NCI-H2227 treated with DMSO at 0.1 percent for 48 hours (cell line): ENCODE results near the gene MAD1L1.
"Not testable (repeated sequence)": the region's sequence is repeated elsewhere in the genome, so short reads cannot be mapped to it uniquely, and the experiment has no call there.

Experiments used
- DNase-seq: peaks from one replicate; lab custom pipeline; 2025; lab: John Stamatoyannopoulos, UW

The MAD1L1 gene

DNA sequence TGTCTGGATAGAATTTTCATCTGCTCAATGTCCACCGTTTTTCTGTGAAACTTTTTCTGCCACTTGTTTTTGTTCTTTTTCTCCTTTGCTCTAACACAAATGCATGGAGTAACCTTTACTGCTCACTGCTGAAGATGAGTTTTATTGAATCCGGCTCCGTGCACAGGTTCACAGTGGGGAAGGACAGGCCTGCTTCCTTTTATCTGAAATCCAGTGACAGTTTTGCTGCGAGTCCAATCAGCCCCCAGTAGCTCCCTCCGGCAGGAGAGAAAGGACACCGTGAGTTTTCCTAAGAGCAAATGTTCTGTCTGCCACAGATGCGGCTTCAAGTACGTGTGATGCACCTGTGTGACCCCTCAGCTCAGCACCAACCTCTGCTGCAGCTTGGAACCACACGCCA, 246.8 kb downstream of the MAD1L1 start:
- DNase-seq = no peak

DNA sequence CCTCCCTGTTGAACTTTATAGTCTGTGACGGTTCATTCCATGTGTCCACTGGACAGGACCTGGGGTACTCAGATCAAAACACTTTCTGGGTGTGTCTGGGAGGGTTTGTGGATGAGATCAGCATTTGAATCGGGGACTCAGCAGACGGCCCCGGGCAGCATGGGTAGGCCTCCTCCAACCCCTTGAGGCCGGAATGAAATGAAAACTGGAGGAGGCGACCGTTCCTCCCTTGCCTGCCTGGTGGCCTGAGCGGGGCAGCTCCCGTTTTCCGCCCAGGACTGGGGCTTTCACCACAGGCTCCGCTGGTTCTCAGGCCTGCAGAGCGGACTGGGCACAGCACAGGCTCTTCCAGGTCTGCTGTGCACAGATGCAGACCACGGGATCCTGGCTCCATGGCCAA, 247.7 kb downstream of the MAD1L1 start:
- no peak for DNase-seq

DNA sequence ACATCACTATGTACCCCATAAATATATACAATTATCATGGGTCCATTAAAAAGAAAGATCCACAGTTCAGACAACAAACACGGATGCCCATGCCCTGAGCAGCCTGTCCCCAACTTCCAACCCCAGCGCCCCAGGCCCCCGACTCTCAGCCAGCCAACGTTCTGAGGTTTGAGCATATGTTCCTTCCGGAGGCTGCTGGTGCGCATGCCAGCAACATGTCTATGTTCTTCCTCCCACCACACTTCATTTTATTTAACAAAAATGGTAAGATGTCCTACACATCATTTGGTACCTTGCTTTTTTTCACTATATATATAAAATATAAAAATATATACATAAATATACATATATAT, 250.9 kb downstream of the MAD1L1 start:
- DNase-seq = no peak

DNA sequence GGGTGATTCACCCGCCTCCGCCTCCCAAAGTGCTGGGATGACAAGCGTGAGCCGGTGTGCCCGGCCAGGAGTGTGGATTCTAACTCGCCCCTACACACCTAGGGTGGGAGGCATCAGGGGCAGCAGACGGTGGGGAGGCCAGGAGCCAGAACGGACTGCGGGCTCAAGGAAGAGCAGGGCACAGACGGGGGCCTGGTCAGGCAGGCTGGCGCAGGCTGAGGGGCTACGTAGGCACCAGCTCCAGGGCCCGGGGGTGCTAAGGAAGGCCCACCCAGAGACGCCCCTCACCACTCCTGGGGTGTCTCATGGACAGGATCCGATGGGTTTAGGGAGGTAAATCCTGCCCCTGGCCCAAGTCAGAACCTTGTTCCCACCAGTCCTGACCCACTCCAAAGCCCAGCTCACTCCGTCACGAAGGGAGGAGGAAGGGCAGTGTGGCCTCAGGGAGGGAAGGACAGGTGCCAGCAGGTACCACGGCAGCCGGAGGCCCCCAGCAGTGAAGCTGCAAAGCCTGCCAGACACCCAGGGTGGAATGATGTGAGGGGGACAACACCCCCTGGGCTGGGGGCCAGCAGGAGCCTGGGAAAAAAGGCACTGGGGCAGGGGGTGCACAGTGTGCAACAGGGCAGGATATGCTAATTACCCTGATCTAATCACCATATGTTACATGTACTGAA, 251.4 kb downstream of the MAD1L1 start:
- no peak for DNase-seq

DNA sequence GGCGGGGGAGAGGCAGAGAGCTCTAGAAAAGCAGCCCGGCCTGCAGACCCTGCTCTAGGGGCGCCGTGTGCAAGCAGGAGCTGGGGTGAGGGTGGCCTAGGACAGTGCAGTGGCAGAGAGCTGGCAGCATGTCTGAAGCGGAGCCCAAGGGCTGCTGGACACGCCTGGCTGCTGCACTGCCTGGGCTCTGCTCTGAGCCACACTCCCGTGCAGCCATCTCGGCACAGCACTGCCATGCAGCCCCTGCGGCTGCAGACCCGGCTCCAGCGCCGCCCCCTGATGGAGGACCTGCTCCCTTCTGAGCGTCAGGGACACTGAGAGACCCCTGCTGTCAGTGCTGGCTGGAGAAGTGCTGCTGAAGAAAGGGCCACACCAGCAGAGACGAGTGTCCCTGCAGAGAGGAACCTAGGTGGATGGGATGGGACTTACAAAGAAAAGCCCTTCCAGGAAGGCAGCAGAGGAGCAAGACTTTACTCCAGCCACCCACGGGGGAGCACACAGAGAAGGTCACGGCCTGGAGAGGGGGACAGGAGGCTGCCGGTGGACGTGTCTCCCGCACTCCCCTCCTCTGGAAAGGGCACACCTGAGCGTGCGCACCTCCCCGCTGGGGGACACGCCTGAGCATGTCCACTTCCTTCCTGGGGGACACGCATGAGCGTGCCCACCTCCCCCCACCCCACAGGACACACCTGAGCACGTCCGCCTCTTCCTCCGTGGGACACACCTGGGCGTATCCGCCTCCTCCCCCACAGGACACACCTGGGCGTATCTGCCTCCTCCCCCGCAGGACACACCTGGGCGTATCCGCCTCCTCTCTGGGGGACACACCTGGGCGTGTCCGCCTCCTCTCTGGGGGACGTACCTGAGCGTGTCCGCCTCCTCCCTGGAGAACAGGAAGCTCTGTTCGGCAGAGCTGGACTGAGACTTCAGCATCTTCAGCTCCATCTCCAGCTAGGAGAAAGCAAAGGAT, 252.9 kb downstream of the MAD1L1 start:
- no peak for DNase-seq

- DNase-seq = no peak
Observed at GRCh38 chr7:1978656-1979590, 253.8 kb downstream of the MAD1L1 start.

GRCh38 chr7:1977876-1978441, 254.8 kb downstream of the MAD1L1 start:
- no peak for DNase-seq

DNA sequence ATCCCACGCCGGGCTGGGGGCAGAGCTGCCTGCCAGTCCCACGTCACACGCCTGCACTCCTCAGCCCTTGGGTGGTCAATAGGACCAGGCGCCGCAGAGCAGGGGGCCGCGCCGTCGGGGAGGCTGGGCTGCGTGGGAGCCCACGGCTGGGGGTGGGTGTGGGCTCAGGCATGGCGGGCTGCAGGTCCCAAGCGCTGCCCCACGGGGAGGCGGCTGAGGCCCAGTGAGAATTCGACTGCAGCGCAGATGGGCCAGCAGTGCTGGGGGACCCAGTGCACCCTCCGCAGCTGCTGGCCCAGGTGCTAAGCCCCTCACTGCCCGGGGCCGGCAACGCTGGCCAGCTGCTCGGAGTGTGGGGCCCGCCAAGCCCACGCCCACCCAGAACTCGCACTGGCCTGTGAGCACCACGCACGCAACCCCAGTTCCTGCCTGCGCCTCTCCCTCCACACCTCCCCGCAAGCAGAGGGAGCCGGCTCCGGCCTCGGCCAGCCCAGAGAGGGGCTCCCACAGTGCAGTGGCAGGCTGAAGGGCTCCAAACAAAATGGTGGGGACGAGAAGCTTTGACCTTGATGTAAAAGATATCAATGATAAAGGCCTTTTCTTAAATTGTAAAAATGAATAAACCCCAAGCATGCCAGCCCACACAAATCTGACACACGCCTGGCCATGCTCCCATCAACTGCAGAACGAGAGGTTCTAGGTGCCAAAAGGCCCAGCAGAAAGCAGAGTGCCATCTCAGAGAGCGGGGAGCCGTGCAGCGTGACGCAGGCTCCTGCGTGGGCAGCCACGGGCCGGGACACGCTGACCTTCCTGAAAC, 255.5 kb downstream of the MAD1L1 start:
- no peak for DNase-seq

DNA sequence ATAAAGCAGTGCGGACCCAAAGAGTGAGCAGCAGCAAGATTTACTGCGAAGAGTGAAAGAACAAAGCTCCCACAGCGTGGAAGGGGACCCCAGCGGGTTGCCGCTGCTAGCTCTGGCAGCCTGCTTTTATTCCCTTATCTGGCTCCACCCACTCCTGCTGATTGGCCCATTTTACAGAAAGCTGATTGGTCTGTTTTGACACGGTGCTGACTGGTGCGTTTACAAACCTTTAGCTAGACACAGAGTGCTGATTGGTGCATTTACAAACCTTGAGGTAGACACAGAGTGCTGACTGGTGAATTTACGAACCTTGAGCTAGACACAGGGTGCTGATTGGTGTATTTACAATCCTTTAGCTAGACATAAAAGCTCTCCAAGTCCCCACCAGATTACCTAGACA, 256.2 kb downstream of the MAD1L1 start:
- DNase-seq = not testable (repeated sequence)

GRCh38 chr7:1975581-1975980, 257.2 kb downstream of the MAD1L1 start:
- no peak for DNase-seq

- no peak for DNase-seq
Observed at GRCh38 chr7:1975179-1975578, 257.6 kb downstream of the MAD1L1 start.

GRCh38 chr7:1974290-1975101, 258.2 kb downstream of the MAD1L1 start:
- no peak for DNase-seq

GRCh38 chr7:1973321-1974251, 259.2 kb downstream of the MAD1L1 start:
- DNase-seq = no peak

GRCh38 chr7:1972744-1973143, 260.0 kb downstream of the MAD1L1 start:
- no peak for DNase-seq

DNA sequence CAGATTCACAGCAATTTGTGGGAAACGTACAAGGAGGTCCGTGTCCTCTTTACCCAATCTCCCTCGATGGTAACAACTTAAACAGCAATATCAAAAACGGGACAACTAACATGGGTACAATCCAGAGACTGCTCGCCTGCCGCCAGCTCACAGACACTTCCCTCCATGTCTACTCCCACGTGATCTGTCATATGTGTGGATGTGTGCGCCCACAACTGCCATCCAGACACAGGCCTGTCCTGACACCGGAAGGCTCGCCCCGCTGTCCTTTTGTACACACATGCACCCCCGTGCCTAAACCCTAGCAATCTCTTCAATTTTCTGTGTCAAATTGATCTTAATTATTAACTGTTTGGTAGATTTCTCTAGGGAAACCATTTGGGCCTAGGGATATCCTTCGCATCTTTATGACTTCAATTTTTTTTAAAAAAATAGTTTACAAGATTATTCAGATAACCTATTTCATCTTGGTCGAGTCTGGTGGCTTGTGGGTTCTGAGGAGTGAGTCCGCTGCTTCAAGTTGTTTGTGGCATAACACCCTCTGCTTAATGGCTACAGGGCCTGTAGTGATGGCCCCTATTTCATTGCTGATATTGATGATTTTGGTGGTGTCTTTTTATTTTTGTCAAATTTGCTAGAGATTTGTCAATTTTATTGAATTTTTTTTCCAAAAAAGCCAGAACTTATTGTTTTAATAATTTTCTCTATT, 260.6 kb downstream of the MAD1L1 start:
- DNase-seq = no peak

DNA sequence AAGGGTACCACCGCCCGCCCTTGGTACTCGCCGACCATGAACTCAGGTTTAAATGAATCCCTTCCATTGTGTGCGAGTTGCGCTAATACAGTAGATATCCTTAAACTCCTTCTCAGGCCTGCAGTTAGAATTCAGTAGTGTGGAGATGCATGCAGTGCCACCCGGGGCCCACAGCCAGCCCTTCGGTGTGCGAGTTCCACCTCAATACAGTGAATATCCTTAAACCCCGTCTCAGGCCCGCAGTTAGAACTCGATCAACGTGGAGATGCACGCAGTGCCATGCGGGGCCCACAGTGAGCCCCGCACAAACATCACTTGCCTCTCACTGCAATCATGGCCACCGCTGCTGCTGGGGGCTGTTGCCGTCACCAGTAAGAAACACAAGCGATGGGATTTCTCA, 261.9 kb downstream of the MAD1L1 start:
- DNase-seq = no peak

- DNase-seq = not testable (repeated sequence)
Observed at GRCh38 chr7:1970285-1970660, 262.5 kb downstream of the MAD1L1 start.
